Measurements from ENCODE around the gene CDK6.

The CDK6 gene

GRCh38 chr7:92633211-92633906, 203.0 kb downstream of the CDK6 start:
- CTCF ChIA-PET, result interaction anchor here (0.9 to 4.4 kb wide), 4 partner anchors 9 to 32 kb away, joined by 4 to 29 read pairs (median 8); no protein-coding TSS in a partner anchor
- POLR2A ChIA-PET, result interaction anchor here (0.6 kb wide), 3 partner anchors 11 to 405 kb away, joined by 5 read pairs; no protein-coding TSS in a partner anchor
- TF ChIP-seq CTCF (IDR thresholded peaks at IDR 0.05; ENCODE audit: control extremely low read depth, extremely low read depth, low read depth, missing control alignments), result no peak
- DNase-seq (ENCODE audit: extremely low spot score), result no peak

GRCh38 chr7:92632791-92633190, 203.6 kb downstream of the CDK6 start:
- DNase-seq (ENCODE audit: extremely low spot score), result no peak
- CTCF ChIA-PET, result interaction anchor here (0.9 to 4.4 kb wide), 6 partner anchors 10 to 200 kb away, joined by 3 to 29 read pairs (median 8); no protein-coding TSS in a partner anchor
- TF ChIP-seq CTCF (IDR thresholded peaks at IDR 0.05; ENCODE audit: control extremely low read depth, extremely low read depth, low read depth, missing control alignments), result no peak
- POLR2A ChIA-PET, result interaction anchor here (0.6 kb wide), 3 partner anchors 11 to 405 kb away, joined by 5 read pairs; no protein-coding TSS in a partner anchor

GRCh38 chr7:92631850-92632487, 204.4 kb downstream of the CDK6 start:
- no peak for DNase-seq (ENCODE audit: extremely low spot score)
- POLR2A ChIA-PET, result no interaction called here
- CTCF ChIA-PET, result interaction anchor here (0.9 to 4.4 kb wide), 8 partner anchors 11 to 200 kb away, joined by 3 to 29 read pairs (median 4); no protein-coding TSS in a partner anchor
- TF ChIP-seq CTCF (IDR thresholded peaks at IDR 0.05; ENCODE audit: control extremely low read depth, extremely low read depth, low read depth, missing control alignments), result no peak

GRCh38 chr7:92631067-92631849, 205.1 kb downstream of the CDK6 start:
- CTCF ChIA-PET, result interaction anchor here (0.9 to 4.4 kb wide), 6 partner anchors 10 to 249 kb away, joined by 3 to 29 read pairs (median 4); no protein-coding TSS in a partner anchor
- DNase-seq (ENCODE audit: extremely low spot score), result no peak
- POLR2A ChIA-PET, result no interaction called here

GRCh38 chr7:92629779-92630178, 206.6 kb downstream of the CDK6 start:
- ChIA-PET POLR2A (no interaction called here), CTCF (interaction anchor here (4.4 kb wide), 1 partner anchor 9 kb away, joined by 29 read pairs; no protein-coding TSS in a partner anchor)
- no peak for TF ChIP-seq CTCF (IDR thresholded peaks at IDR 0.05; ENCODE audit: control extremely low read depth, extremely low read depth, low read depth, missing control alignments)
- no peak for DNase-seq (ENCODE audit: extremely low spot score)

More at GRCh38 chr7:92631067-92631849, 205.1 kb downstream of the CDK6 start:
- no peak for TF ChIP-seq CTCF (IDR thresholded peaks at IDR 0.05; ENCODE audit: control extremely low read depth, extremely low read depth, low read depth, missing control alignments)

- no peak for DNase-seq (ENCODE audit: extremely low spot score)
- no peak for TF ChIP-seq CTCF (IDR thresholded peaks at IDR 0.05; ENCODE audit: control extremely low read depth, extremely low read depth, low read depth, missing control alignments)
- POLR2A ChIA-PET, result no interaction called here
- CTCF ChIA-PET, result no interaction called here
Observed at GRCh38 chr7:92627956-92628355, 208.4 kb downstream of the CDK6 start.

Measured in GM10248 (cell line).